Measurements from ENCODE around the gene NKX6-2. TPM values are rescaled to one million over a fixed set of nuclear protein-coding genes. Genes with fewer than 3 reads are reported as not detected.
"Not testable (repeated sequence)": the region's sequence is repeated elsewhere in the genome, so short reads cannot be mapped to it uniquely, and the experiment has no call there.

The NKX6-2 gene
- total RNA-seq, 4 donors from 2014 or later: not detected

DNA sequence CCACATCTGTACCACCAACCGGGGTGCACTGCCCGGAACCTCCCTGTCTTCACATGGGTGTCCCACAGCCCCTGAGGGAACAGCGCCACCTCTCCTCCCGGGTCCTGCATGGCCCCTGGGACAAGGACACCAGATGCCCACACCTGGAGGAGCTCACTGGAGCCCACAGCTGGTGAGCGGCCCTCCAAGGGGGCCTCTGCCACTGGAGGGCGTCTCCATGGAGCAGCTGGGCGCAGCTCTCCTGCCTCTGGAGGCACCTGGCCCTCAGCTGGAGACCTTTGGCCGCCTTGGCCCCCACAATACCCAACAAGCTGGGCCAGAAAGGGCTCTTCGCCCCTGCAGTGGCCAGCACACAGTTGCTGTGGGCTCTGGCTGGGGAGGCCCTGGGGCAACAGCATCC lies 7.3 kb upstream of the NKX6-2 start:
- intact Hi-C loops (cut with DNase I; ENCODE audit: low total_unique reads): no loop called here
- in situ Hi-C loops (cut with MboI; ENCODE audit: low pct_ligation_motif_present in 1 of 4, low pct_unique_long_range_greater_than_20kb in 1 of 4, low sequenced_read_pairs in 3 of 4): no loop called here
- WGBS, 2 donors (ENCODE audit: low coverage in 1 of 2): 71% methylated on average over 9 of the region's 9 CpGs; no CpG with 5 or more reads in 1 of the 2 donors
- no peaks in the 10 kb centered on the region for H3K9me3 ChIP-seq
- no peak overlapping the region for H3K4me3 ChIP-seq
- TF ChIP-seq, protein P1, sequence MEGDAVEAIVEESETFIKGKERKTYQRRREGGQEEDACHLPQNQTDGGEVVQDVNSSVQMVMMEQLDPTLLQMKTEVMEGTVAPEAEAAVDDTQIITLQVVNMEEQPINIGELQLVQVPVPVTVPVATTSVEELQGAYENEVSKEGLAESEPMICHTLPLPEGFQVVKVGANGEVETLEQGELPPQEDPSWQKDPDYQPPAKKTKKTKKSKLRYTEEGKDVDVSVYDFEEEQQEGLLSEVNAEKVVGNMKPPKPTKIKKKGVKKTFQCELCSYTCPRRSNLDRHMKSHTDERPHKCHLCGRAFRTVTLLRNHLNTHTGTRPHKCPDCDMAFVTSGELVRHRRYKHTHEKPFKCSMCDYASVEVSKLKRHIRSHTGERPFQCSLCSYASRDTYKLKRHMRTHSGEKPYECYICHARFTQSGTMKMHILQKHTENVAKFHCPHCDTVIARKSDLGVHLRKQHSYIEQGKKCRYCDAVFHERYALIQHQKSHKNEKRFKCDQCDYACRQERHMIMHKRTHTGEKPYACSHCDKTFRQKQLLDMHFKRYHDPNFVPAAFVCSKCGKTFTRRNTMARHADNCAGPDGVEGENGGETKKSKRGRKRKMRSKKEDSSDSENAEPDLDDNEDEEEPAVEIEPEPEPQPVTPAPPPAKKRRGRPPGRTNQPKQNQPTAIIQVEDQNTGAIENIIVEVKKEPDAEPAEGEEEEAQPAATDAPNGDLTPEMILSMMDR (IDR thresholded peaks at IDR 0.05): no peak
- DNase-seq: no peak
- no peak overlapping the region for H3K27ac ChIP-seq
- H3K4me1 ChIP-seq: peaks cover 0 to 5% (median 3%) of the 10 kb centered on the region in 4 donors
- peaks cover 45% of the 10 kb centered on the region for H3K27me3 ChIP-seq
- no peaks in the 10 kb centered on the region for H3K36me3 ChIP-seq

DNA sequence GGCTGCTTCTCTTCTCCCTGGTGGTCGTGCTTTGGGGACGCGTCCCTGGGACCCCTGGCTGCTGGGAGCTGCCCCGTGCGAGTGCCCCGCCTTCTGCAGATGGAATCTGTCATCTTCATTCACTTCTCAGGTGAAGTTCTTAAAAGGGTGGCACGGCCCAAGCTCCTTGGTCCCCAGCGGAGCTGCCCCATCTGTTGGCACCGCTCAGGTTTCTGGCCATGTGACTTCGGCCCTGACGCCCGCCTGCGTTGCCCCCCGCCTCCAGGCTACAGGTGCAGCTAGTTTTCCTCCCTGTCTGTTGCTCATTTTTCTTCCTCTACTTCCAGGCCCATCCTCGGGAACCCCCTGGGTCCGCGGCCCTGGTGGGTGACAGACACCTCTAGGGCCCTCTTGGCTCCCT lies 6.8 kb upstream of the NKX6-2 start:
- in situ Hi-C loops (cut with MboI; ENCODE audit: low pct_ligation_motif_present in 1 of 4, low pct_unique_long_range_greater_than_20kb in 1 of 4, low sequenced_read_pairs in 3 of 4) (no loop called here), intact Hi-C loops (cut with DNase I; ENCODE audit: low total_unique reads) (no loop called here)
- Histone ChIP-seq H3K36me3 (no peaks in the 10 kb centered on the region), H3K4me3 (no peak overlapping the region), H3K9me3 (no peaks in the 10 kb centered on the region), H3K27ac (no peak overlapping the region), H3K4me1 (peaks cover under 1 to 9% (median 7%) of the 10 kb centered on the region in 4 donors), H3K27me3 (peaks cover 49% of the 10 kb centered on the region)
- TF ChIP-seq, protein P1 (IDR thresholded peaks at IDR 0.05): no peak
- no peak for TF ChIP-seq POLR2AphosphoS5 (IDR thresholded peaks at IDR 0.05)
- no peak for TF ChIP-seq EP300 (IDR thresholded peaks at IDR 0.05; ENCODE audit: low read depth)
- no peak for TF ChIP-seq POLR2A (IDR thresholded peaks at IDR 0.05)
- 77 to 85% methylated on average over 4 to 17 of the region's 17 CpGs for WGBS, 2 donors (ENCODE audit: low coverage in 1 of 2)
- no peak for DNase-seq

DNA sequence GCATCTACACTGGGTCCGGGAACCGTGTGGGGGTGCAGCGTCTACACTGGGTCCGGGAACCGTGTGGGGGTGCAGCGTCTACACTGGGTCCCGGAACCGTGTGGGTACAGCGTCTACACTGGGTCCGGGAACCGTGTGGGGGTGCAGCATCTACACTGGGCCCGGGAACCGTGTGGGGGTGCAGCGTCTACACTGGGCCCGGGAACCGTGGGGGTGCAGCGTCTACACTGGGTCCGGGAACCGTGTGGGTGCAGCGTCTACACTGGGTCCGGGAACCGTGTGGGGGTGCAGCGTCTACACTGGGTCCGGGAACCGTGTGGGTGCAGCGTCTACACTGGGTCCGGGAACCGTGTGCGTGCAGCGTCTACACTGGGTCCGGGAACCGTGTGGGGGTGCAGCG lies 6.2 kb upstream of the NKX6-2 start:
- intact Hi-C loops (cut with DNase I; ENCODE audit: low total_unique reads); H3K27ac ChIP-seq: not testable (repeated sequence)
- peaks cover 56% of the 10 kb centered on the region for H3K27me3 ChIP-seq

DNA sequence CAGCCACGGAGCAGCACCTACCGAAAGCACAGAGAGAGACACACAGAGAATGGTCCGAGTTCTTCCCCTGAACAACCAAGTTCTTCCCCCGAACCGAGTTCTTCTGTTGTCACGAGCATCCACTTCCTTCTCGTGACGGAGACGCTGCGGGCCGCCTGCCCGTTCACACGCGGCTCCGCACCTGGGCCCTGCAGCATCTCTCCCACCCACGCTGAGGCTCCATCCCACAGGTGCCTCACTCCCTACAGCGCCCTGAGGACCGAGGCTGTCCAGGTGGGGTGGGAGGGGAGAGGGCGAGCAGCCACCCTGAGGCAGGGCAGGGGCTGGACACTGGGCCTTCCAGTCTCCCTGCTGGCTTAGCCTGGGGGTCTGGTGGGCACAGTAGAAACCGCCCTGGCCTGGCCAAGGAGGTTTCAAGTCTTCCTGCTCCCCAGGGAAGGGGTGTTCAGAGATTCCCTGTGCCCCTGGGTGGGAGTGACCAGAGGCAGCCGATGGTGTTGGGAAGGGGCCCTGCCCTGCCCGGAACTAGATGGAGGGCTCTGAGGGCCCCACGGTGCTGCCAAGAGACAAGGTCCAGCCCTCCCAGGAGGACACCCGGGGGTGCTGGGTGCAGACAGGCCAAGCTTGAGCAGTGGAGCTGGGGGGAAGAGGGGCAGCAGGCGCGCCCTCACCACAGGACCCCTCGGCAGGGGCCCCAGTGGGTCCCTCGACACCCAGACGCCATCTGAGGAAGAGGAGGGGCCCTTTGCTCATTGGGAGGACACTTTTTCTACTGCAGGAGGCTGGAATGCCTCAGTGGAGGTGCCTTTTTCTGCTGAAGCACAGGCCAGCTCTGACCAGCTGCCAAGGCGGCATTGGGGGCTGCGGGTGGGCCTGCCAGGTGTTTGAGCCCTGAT lies 5.2 kb upstream of the NKX6-2 start:
- WGBS, 2 donors (ENCODE audit: low coverage in 1 of 2): 51% methylated on average over 28 of the region's 31 CpGs; no CpG with 5 or more reads in 1 of the 2 donors

More for the DNA sequence above, 6.2 kb upstream of the NKX6-2 start:
- H3K4me3 ChIP-seq; DNase-seq; H3K9me3 ChIP-seq; H3K36me3 ChIP-seq; in situ Hi-C loops (cut with MboI; ENCODE audit: low pct_ligation_motif_present in 1 of 4, low pct_unique_long_range_greater_than_20kb in 1 of 4, low sequenced_read_pairs in 3 of 4): not testable (repeated sequence)
- peaks cover 7 to 16% (median 14%) of the 10 kb centered on the region in 4 donors for H3K4me1 ChIP-seq
- 90% methylated on average over 33 of the region's 33 CpGs; no CpG with 5 or more reads in 1 of the 2 donors for WGBS, 2 donors (ENCODE audit: low coverage in 1 of 2)

More for the DNA sequence above, 5.2 kb upstream of the NKX6-2 start:
- Histone ChIP-seq H3K9me3 (no peaks in the 10 kb centered on the region), H3K4me1 (peaks cover 15 to 26% (median 23%) of the 10 kb centered on the region in 4 donors), H3K36me3 (no peaks in the 10 kb centered on the region), H3K4me3 (no peak overlapping the region), H3K27ac (no peak overlapping the region), H3K27me3 (peaks cover 65% of the 10 kb centered on the region)
- intact Hi-C loops (cut with DNase I; ENCODE audit: low total_unique reads): no loop called here
- no peak for DNase-seq
- TF ChIP-seq, protein P1 (IDR thresholded peaks at IDR 0.05): no peak
- no peak for TF ChIP-seq POLR2A (IDR thresholded peaks at IDR 0.05)
- no peak for TF ChIP-seq POLR2AphosphoS5 (IDR thresholded peaks at IDR 0.05)
- in situ Hi-C loops (cut with MboI; ENCODE audit: low pct_ligation_motif_present in 1 of 4, low pct_unique_long_range_greater_than_20kb in 1 of 4, low sequenced_read_pairs in 3 of 4): no loop called here
